Activated naive CD4-positive, alpha-beta T cell (primary cell): ENCODE measurements around the gene C20orf173.
A peak's percentile ranks its signal among the peaks of the same experiment; 100 is the strongest.
"Not testable (repeated sequence)": the region's sequence is repeated elsewhere in the genome, so short reads cannot be mapped to it uniquely, and the experiment has no call there.

Source experiments
- DNase-seq, 4 experiments: peaks; one replicate each; lab custom pipeline; 2025; lab: John Stamatoyannopoulos, UW

C20orf173 gene

GRCh38 chr20:35546127-35546526 is 16.7 kb upstream of the C20orf173 start:
- DNase-seq, result no peak

- not testable (repeated sequence) for DNase-seq
Measured at GRCh38 chr20:35544941-35545340, 15.5 kb upstream of the C20orf173 start.

- no peak for DNase-seq
Measured at GRCh38 chr20:35544436-35544835, 15.0 kb upstream of the C20orf173 start.

GRCh38 chr20:35542990-35543389 is 13.5 kb upstream of the C20orf173 start:
- no peak for DNase-seq

GRCh38 chr20:35541783-35542662 is 12.6 kb upstream of the C20orf173 start, which contains the start of gene ERGIC3:
ERGIC3 (plus strand) TSS chr20:35542078; CDS start chr20:35542098, 20 bp downstream.
- peak; percentile 89 to 95 (median 94) for DNase-seq

GRCh38 chr20:35541118-35541782 is 11.8 kb upstream of the C20orf173 start:
- DNase-seq, result no peak

GRCh38 chr20:35539756-35540212 is 10.3 kb upstream of the C20orf173 start:
- DNase-seq, result no peak

- DNase-seq, result no peak
Measured at GRCh38 chr20:35527122-35527769, 2.2 kb downstream of the C20orf173 start.

GRCh38 chr20:35525639-35526038 is 3.8 kb downstream of the C20orf173 start:
- no peak for DNase-seq

- DNase-seq, result peak in 1 of 4 experiments; percentile 15
Measured at GRCh38 chr20:35523298-35523888, 6.1 kb downstream of the C20orf173 start.

- DNase-seq, result no peak
Measured at GRCh38 chr20:35518955-35519354, 10.5 kb downstream of the C20orf173 start.

- DNase-seq, result not testable (repeated sequence)
Measured at GRCh38 chr20:35517767-35518166, 11.7 kb downstream of the C20orf173 start.

GRCh38 chr20:35517125-35517524 is 12.3 kb downstream of the C20orf173 start:
- no peak for DNase-seq

GRCh38 chr20:35515949-35516645 is 13.4 kb downstream of the C20orf173 start:
- no peak for DNase-seq

- no peak for DNase-seq
Measured at GRCh38 chr20:35515341-35515740, 14.1 kb downstream of the C20orf173 start.

GRCh38 chr20:35514371-35514932 is 15.0 kb downstream of the C20orf173 start:
- DNase-seq, result no peak

- no peak for DNase-seq
Measured at GRCh38 chr20:35511814-35512420, 17.5 kb downstream of the C20orf173 start.

GRCh38 chr20:35510951-35511735 is 18.3 kb downstream of the C20orf173 start:
- DNase-seq, result no peak

GRCh38 chr20:35508493-35509218 is 20.8 kb downstream of the C20orf173 start:
- no peak for DNase-seq
